ENCODE results near the gene TSC2.
A peak's percentile ranks its signal among the peaks of the same experiment; 100 is the strongest.

TSC2 gene

GRCh38 chr16:2047330-2048115 is at the start of gene TSC2, which contains the start of gene NTHL1:
TSS of gene TSC2 (plus strand) at chr16:2047985. CDS start at chr16:2048616, 631 bp downstream.
TSS of gene NTHL1 (minus strand) at chr16:2047834. CDS start at chr16:2047823, 11 bp downstream.
- DNase-seq (ENCODE audit: low read depth), result peak; percentile 96

GRCh38 chr16:1998360-1998835 is 49.4 kb upstream of the TSC2 start:
- no peak for DNase-seq (ENCODE audit: low read depth)

- no peak for DNase-seq (ENCODE audit: low read depth)
These were observed 48.7 kb upstream of the TSC2 start for GRCh38 chr16:1998852-1999801.

GRCh38 chr16:1999866-2000514 is 47.8 kb upstream of the TSC2 start:
- no peak for DNase-seq (ENCODE audit: low read depth)

- no peak for DNase-seq (ENCODE audit: low read depth)
These were observed 46.8 kb upstream of the TSC2 start for GRCh38 chr16:2001035-2001434.

GRCh38 chr16:2001456-2002355 is 46.1 kb upstream of the TSC2 start:
- no peak for DNase-seq (ENCODE audit: low read depth)

GRCh38 chr16:2002406-2003230 is 45.2 kb upstream of the TSC2 start:
- DNase-seq (ENCODE audit: low read depth), result no peak

- DNase-seq (ENCODE audit: low read depth), result no peak
These were observed 44.5 kb upstream of the TSC2 start for GRCh38 chr16:2003231-2003826.

GRCh38 chr16:2003827-2004641 is 43.8 kb upstream of the TSC2 start:
- peak; percentile 80 for DNase-seq (ENCODE audit: low read depth)

GRCh38 chr16:2004795-2005517 is 42.8 kb upstream of the TSC2 start:
- DNase-seq (ENCODE audit: low read depth), result no peak

- DNase-seq (ENCODE audit: low read depth), result no peak
These were observed 42.1 kb upstream of the TSC2 start for GRCh38 chr16:2005646-2006045.

GRCh38 chr16:2006317-2006716 is 41.5 kb upstream of the TSC2 start:
- DNase-seq (ENCODE audit: low read depth), result no peak

GRCh38 chr16:2007081-2007836 is 40.5 kb upstream of the TSC2 start:
- DNase-seq (ENCODE audit: low read depth), result no peak

GRCh38 chr16:2008009-2008526 is 39.7 kb upstream of the TSC2 start:
- peak; percentile 64 for DNase-seq (ENCODE audit: low read depth)

- DNase-seq (ENCODE audit: low read depth), result peak; percentile 38
These were observed 39.1 kb upstream of the TSC2 start for GRCh38 chr16:2008631-2009163.

GRCh38 chr16:2009164-2009711 is 38.5 kb upstream of the TSC2 start:
- DNase-seq (ENCODE audit: low read depth), result peak; percentile 16

All from EH (cell line).